HEK293T (cell line): ENCODE measurements around the gene CATSPER2.
"Not testable (repeated sequence)": the region's sequence is repeated elsewhere in the genome, so short reads cannot be mapped to it uniquely, and the experiment has no call there.

ENCODE experiments used
- BHLHE40 ChIP-seq: fragments of 450-650 bp; IDR thresholded peaks from 2 replicates; pipeline ENCODE4 v1.6.1; 2016; ENCODE audit warnings: mild to moderate bottlenecking, moderate library complexity, borderline replicate concordance
- ELF4 ChIP-seq: fragments of 450-650 bp; IDR thresholded peaks from 2 replicates; pipeline ENCODE4 v1.6.1; 2017; ENCODE audit warnings: antibody characterized with exemption
- FOXA1 ChIP-seq: fragments of 450-650 bp; IDR thresholded peaks from 2 replicates; pipeline ENCODE4 v1.6.1; 2016; ENCODE audit warnings: mild to moderate bottlenecking
- LEF1 ChIP-seq: fragments of 450-650 bp; IDR thresholded peaks from 2 replicates; pipeline ENCODE4 v1.6.1; 2017; ENCODE audit warnings: mild to moderate bottlenecking, borderline replicate concordance
- SP1 ChIP-seq: fragments of 450-650 bp; IDR thresholded peaks from 2 replicates; pipeline ENCODE4 v1.6.1; 2017
- SUZ12 ChIP-seq: fragments of 450-650 bp; IDR thresholded peaks from 2 replicates; pipeline ENCODE4 v1.6.1; 2016; ENCODE audit warnings: mild to moderate bottlenecking
- ZNF384 ChIP-seq: fragments of 450-650 bp; IDR thresholded peaks from 2 replicates; pipeline ENCODE4 v1.6.1; 2016

GRCh38 chr15:43602233-43602632 is 46.4 kb downstream of the CATSPER2 start:
- TF ChIP-seq BHLHE40, FOXA1, SUZ12, LEF1, ZNF384, SP1, ELF4: not testable (repeated sequence)
